Right lobe of liver (tissue), 6 donors: ENCODE measurements around the gene TBC1D1. TPM values are rescaled to one million over a fixed set of nuclear protein-coding genes. Genes with fewer than 3 reads are reported as not detected.
A peak's percentile ranks its signal among the peaks of the same experiment; 100 is the strongest.

ENCODE experiments used
- ATAC-seq, 4 donors: fragments of 200-7000 bp; cut with Tn5 transposase; one replicate each; pipeline ENCODE4 v1.9.1; 2020; ENCODE audit warnings: mild to moderate bottlenecking in 4 of 4, moderate library complexity in 4 of 4
- DNase-seq, 3 donors: peaks; one replicate each; pipeline ENCODE4 v3.0.0-alpha.2; 2020
- H3K27ac ChIP-seq, 3 donors: fragments of 200-600 bp; one replicate each; pipeline ENCODE4 v1.8.0; 2022
- H3K27me3 ChIP-seq, 2 donors: fragments of 200-600 bp; one replicate each; pipeline ENCODE4 v1.8.0; 2022
- H3K36me3 ChIP-seq, 4 donors: fragments of 200-600 bp; sonication (generic) in 1 of 4; one replicate each; pipeline versions ENCODE4 v1.5.1 to v1.8.0; 2017 to 2022; ENCODE audit warnings: control low read depth in 1 of 4
- H3K4me1 ChIP-seq, 4 donors: fragments of 200-600 bp; sonication (generic) in 1 of 4; one replicate each; pipeline versions ENCODE4 v1.5.1 to v1.8.0; 2017 to 2022; ENCODE audit warnings: control low read depth in 1 of 4
- H3K4me3 ChIP-seq, 3 donors: fragments of 200-600 bp; one replicate each; pipeline ENCODE4 v1.8.0; 2022
- H3K9me3 ChIP-seq, 4 donors: fragments of 200-600 bp; sonication (generic) in 1 of 4; one replicate each; pipeline versions ENCODE4 v1.5.1 to v1.8.0; 2017 to 2022; ENCODE audit warnings: control low read depth in 1 of 4
- CTCF ChIP-seq, 4 donors: fragments of 200-600 bp in 3 of 4; fragments of 450-650 bp in 1 of 4; IDR thresholded peaks; one replicate each; pipeline versions ENCODE4 v1.5.1 to v1.8.0; 2016 to 2022; ENCODE audit warnings: antibody characterized with exemption in 4 of 4, mild to moderate bottlenecking in 2 of 4
- POLR2A ChIP-seq: fragments of 450-650 bp; IDR thresholded peaks from one replicate; pipeline ENCODE4 v1.6.1; 2017; ENCODE audit warnings: antibody characterized with exemption, mild to moderate bottlenecking
- WGBS: methylation state at CpG from one replicate; pipeline ENCODE4 v1.1.6; 2018; ENCODE audit warnings: low coverage, low lambda C conversion rate; ENCODE audit not compliant: insufficient coverage; ENCODE audit errors: missing lambda C conversion rate; 5-methylcytosine and 5-hydroxymethylcytosine counted together
- intact Hi-C, 2 donors: fragments of 100-400 bp; cut with DNase I; formaldehyde crosslinking; loops; one replicate each; pipeline versions ENCODE4 v1.11.2 to v1.14.1; 2022
- total RNA-seq, 6 experiments: library from RNA; depleted of rRNA in 2 of 6; stranded (reverse); fragments of >200 nt in 2 of 6; fragmentation: NEBNext Ultra II Directional in 3 of 6; extraction: Animal tissue kit (Norgen Biotek cat#: 25700) in 3 of 6; gene quantifications; one replicate each; pipeline versions ENCODE4 v1.1.0 to v1.2.4, GENCODE V29; 2016 to 2023
- donor health status: DM: no; HTN: yes; CAD: no.
- donor health status: DM: no; HTN: no; CAD: no.
- donor health status: DM: no; HTN: no; CAD: no.
- donor health status: DM: no; HTN: yes; CAD: no.
- donor health status: DM: no; HTN: yes; CAD: no.

TBC1D1 gene
- total RNA-seq, 6 experiments from 2014 or later, result 21.2 to 67.5 (median 35.8) TPM

- peaks cover 0 to 14% (median 2%) of the 10 kb centered on the region in 4 donors for H3K4me1 ChIP-seq
- intact Hi-C loops, result no loop called here
- 80% methylated on average over 1 of the region's 7 CpGs for whole genome bisulfite sequencing
- H3K27me3 ChIP-seq, result no peaks in the 10 kb centered on the region
- H3K4me3 ChIP-seq, result no peak overlapping the region
- no peaks in the 10 kb centered on the region for H3K9me3 ChIP-seq
- DNase-seq, result no peak
- no peak for ATAC-seq
- peak overlapping the region in 1 of 3 donors; percentile 10 for H3K27ac ChIP-seq
- TF ChIP-seq POLR2A (no peak), CTCF (IDR thresholded peaks at IDR 0.05) (no peak)
- H3K36me3 ChIP-seq, result peaks cover 0 to 6% (median 0%) of the 10 kb centered on the region in 4 donors
Measured at GRCh38 chr4:38067499-38067898, 176.6 kb downstream of the TBC1D1 start.

GRCh38 chr4:38068107-38068506, 177.2 kb downstream of the TBC1D1 start:
- WGBS, result 86% methylated on average over 4 of the region's 7 CpGs
- H3K36me3 ChIP-seq, result peaks cover 0 to 6% (median 0%) of the 10 kb centered on the region in 4 donors
- H3K4me3 ChIP-seq, result no peak overlapping the region
- ATAC-seq (peak in 2 of 4 donors; percentile 4 to 46), DNase-seq (no peak)
- intact Hi-C loops, result no loop called here
- H3K27ac ChIP-seq, result peak overlapping the region in 1 of 3 donors; percentile 10
- no peaks in the 10 kb centered on the region for H3K9me3 ChIP-seq
- peaks cover 0 to 17% (median 2%) of the 10 kb centered on the region in 4 donors for H3K4me1 ChIP-seq
- TF ChIP-seq POLR2A, result no peak
- no peak for TF ChIP-seq CTCF (IDR thresholded peaks at IDR 0.05)
- no peaks in the 10 kb centered on the region for H3K27me3 ChIP-seq

GRCh38 chr4:38069271-38069760, 178.4 kb downstream of the TBC1D1 start:
- no peak for DNase-seq
- peak overlapping the region in 1 of 3 donors; percentile 48 for H3K27ac ChIP-seq

GRCh38 chr4:38071801-38072431, 181.0 kb downstream of the TBC1D1 start:
- peak in 2 of 3 donors; percentile 59 to 71 for DNase-seq
- H3K36me3 ChIP-seq, result peaks cover 0 to 6% (median 0%) of the 10 kb centered on the region in 4 donors

More at GRCh38 chr4:38069271-38069760, 178.4 kb downstream of the TBC1D1 start:
- peaks cover 0 to 6% (median 0%) of the 10 kb centered on the region in 4 donors for H3K36me3 ChIP-seq
- 30% methylated on average over 5 of the region's 6 CpGs for WGBS
- H3K9me3 ChIP-seq, result no peaks in the 10 kb centered on the region
- TF ChIP-seq POLR2A (no peak), CTCF (IDR thresholded peaks at IDR 0.05) (peak in 3 of 4 donors; percentile 12 to 72 (median 23))
- no peaks in the 10 kb centered on the region for H3K27me3 ChIP-seq
- peak; percentile 37 to 70 (median 43) for ATAC-seq
- peaks cover 0 to 25% (median 2%) of the 10 kb centered on the region in 4 donors for H3K4me1 ChIP-seq
- intact Hi-C loops, result no loop called here
- no peak overlapping the region for H3K4me3 ChIP-seq

More at GRCh38 chr4:38071801-38072431, 181.0 kb downstream of the TBC1D1 start:
- Histone ChIP-seq H3K9me3 (no peaks in the 10 kb centered on the region), H3K4me3 (no peak overlapping the region), H3K4me1 (peaks cover 0 to 41% (median 2%) of the 10 kb centered on the region in 4 donors), H3K27ac (peak overlapping the region; percentile 12 to 64 (median 52)), H3K27me3 (no peaks in the 10 kb centered on the region)
- TF ChIP-seq POLR2A (no peak), CTCF (IDR thresholded peaks at IDR 0.05) (peak in 2 of 4 donors; percentile 5 to 27)
- WGBS, result 14% methylated on average over 7 of the region's 7 CpGs
- peak; percentile 75 to 86 (median 79) for ATAC-seq
- intact Hi-C loops, result loop anchor here in 1 of 2 donors (10.0 kb wide), 1 partner anchor 103 kb away; no protein-coding TSS in a partner anchor
